Endothelial cell of umbilical vein (primary cell): ENCODE data around the gene PCDH17. TPM values are rescaled to one million over a fixed set of nuclear protein-coding genes. Genes with fewer than 3 reads are reported as not detected.

Source experiments
- BruUV-seq: library from RNA; stranded (reverse); fragments of 400-500 nt; replicated peaks from 2 replicates; lab custom pipeline; 2021; lab: Mats Ljungman, UMichigan
- CTCF ChIA-PET: fragments of 300-600, 350-600 bp; sonication (Branson Sonifier 250); formaldehyde crosslinking; loops from one replicate; lab custom pipeline; 2021; ENCODE audit warnings: antibody characterized with exemption, inconsistent platforms; lab: Charles Lee
- POLR2A ChIA-PET: fragments of 300-600, 350-600 bp; sonication (Branson Sonifier 250); formaldehyde crosslinking; loops from one replicate; lab custom pipeline; 2021; ENCODE audit warnings: antibody characterized with exemption, inconsistent platforms; lab: Charles Lee
- DNase-seq: peaks from one replicate; pipeline ENCODE4 v3.0.0-alpha.2; 2011; ENCODE audit warnings: low read depth, low spot score
- FAIRE-seq: peaks from 2 replicates; lab custom pipeline; 2011; peaks lifted over from hg19 to GRCh38; lab: Jason Lieb, UNC
- H2AFZ ChIP-seq: 2 replicates; pipeline ENCODE4 v1.6.0; 2012; ENCODE audit warnings: low read depth, low read length, control low read depth, inconsistent platforms
- H3K27ac ChIP-seq: 2 replicates; pipeline ENCODE4 v1.5.1; 2011; ENCODE audit warnings: low read depth, mild to moderate bottlenecking, control low read depth, low read length, moderate library complexity; ENCODE audit not compliant: insufficient read depth
- H3K27me3 ChIP-seq, 2 experiments: 2 replicates each; pipeline versions ENCODE4 v1.6.0 to v1.6.1; 2011; ENCODE audit warnings: low read length in 2 of 2, mixed read lengths in 1 of 2; ENCODE audit not compliant: control insufficient read depth in 2 of 2, insufficient read depth in 2 of 2
- H3K36me3 ChIP-seq, 2 experiments: 2 replicates in 1 of 2; 3 replicates in 1 of 2; pipeline ENCODE4 v1.5.1; 2011; ENCODE audit warnings: low read length in 2 of 2, mild to moderate bottlenecking in 1 of 2, moderate library complexity in 1 of 2; ENCODE audit not compliant: control insufficient read depth in 2 of 2, insufficient read depth in 2 of 2; ENCODE audit errors: extremely low read depth in 1 of 2
- H3K4me1 ChIP-seq: 3 replicates; pipeline ENCODE4 v1.5.1; 2011; ENCODE audit warnings: mild to moderate bottlenecking, low read length; ENCODE audit not compliant: control insufficient read depth, insufficient read depth; ENCODE audit errors: extremely low read depth
- H3K4me2 ChIP-seq: 2 replicates; pipeline ENCODE4 v1.6.1; 2011; ENCODE audit warnings: low read length, control low read depth, mixed read lengths; ENCODE audit not compliant: insufficient read depth
- H3K4me3 ChIP-seq, 3 experiments: fragments of 200-600 bp in 1 of 3; sonication (generic), shearing (Covaris generic) in 1 of 3; replicated peaks in 1 of 3; 2 replicates each; pipeline ENCODE4 v1.5.1; 2011 to 2016; ENCODE audit warnings: control low read depth in 3 of 3, low read length in 3 of 3, mild to moderate bottlenecking in 2 of 3, inconsistent platforms in 1 of 3, low read depth in 1 of 3, moderate library complexity in 1 of 3; ENCODE audit not compliant: insufficient read depth in 1 of 3
- H3K79me2 ChIP-seq: 2 replicates; pipeline ENCODE4 v1.6.0; 2012; ENCODE audit warnings: low read length, inconsistent platforms; ENCODE audit not compliant: control insufficient read depth, insufficient read depth
- H3K9ac ChIP-seq: replicated peaks from 2 replicates; pipeline ENCODE3; 2011; ENCODE audit warnings: low read length, control low read depth; ENCODE audit not compliant: insufficient read depth; ENCODE audit errors: extremely low read depth
- H3K9me1 ChIP-seq: replicated peaks from 3 replicates; pipeline ENCODE4 v1.6.0; 2011; ENCODE audit warnings: mild to moderate bottlenecking, low read length; ENCODE audit not compliant: control insufficient read depth, insufficient read depth; ENCODE audit errors: extremely low read depth
- H3K9me3 ChIP-seq: replicated peaks from 2 replicates; pipeline ENCODE4 v1.5.1; 2012; ENCODE audit warnings: low read length, inconsistent platforms; ENCODE audit not compliant: control insufficient read depth, insufficient read depth
- H4K20me1 ChIP-seq: replicated peaks from 2 replicates; pipeline ENCODE3; 2011; ENCODE audit warnings: mild to moderate bottlenecking, low read length; ENCODE audit not compliant: control insufficient read depth, insufficient read depth; ENCODE audit errors: extremely low read depth
- EZH2 ChIP-seq: IDR thresholded peaks from 2 replicates; pipeline ENCODE4 v1.6.1; 2012; ENCODE audit warnings: borderline replicate concordance, low read depth, mild to moderate bottlenecking, moderate library complexity, low read length, inconsistent platforms; ENCODE audit not compliant: severe bottlenecking
- FOS ChIP-seq: IDR thresholded peaks from 2 replicates; pipeline ENCODE4 v1.6.1; 2011; ENCODE audit warnings: mild to moderate bottlenecking, low read length, moderate library complexity, borderline replicate concordance; ENCODE audit not compliant: insufficient read depth
- GATA2 ChIP-seq: IDR thresholded peaks from 2 replicates; pipeline ENCODE4 v1.7.0; 2011; ENCODE audit warnings: low read depth, mild to moderate bottlenecking, moderate library complexity, mixed read lengths, low read length; ENCODE audit not compliant: insufficient read length, insufficient read depth
- JUN ChIP-seq: IDR thresholded peaks from 2 replicates; pipeline ENCODE4 v1.6.1; 2011; ENCODE audit warnings: borderline replicate concordance, low read depth; ENCODE audit not compliant: insufficient read length, insufficient read depth
- MYC ChIP-seq: IDR thresholded peaks from one replicate; pipeline ENCODE4 v1.6.1; 2011; ENCODE audit warnings: mild to moderate bottlenecking, low read depth, low read length
- POLR2A ChIP-seq: IDR thresholded peaks from 2 replicates; pipeline ENCODE4 v1.6.1; 2012; ENCODE audit warnings: low read depth, mild to moderate bottlenecking, control low read depth, low read length
- POLR2AphosphoS5 ChIP-seq: IDR thresholded peaks from 2 replicates; pipeline ENCODE4 v1.6.1; 2012; ENCODE audit warnings: low read depth, mild to moderate bottlenecking, control low read depth, low read length, moderate library complexity; ENCODE audit not compliant: insufficient read depth
- dilution Hi-C: fragments of 300-500 bp; cut with MboI; formaldehyde crosslinking; loops from one replicate; pipeline ENCODE4 v1.15.0; 2019; ENCODE audit warnings: low sequenced_read_pairs; ENCODE audit not compliant: extremely low pct_ligation_motif_present
- intact Hi-C: fragments of 100-400 bp; cut with micrococcal nuclease; formaldehyde crosslinking; loops from one replicate; pipeline ENCODE4 v1.10.0; 2022
- polyA plus RNA-seq, 4 experiments: library from polyadenylated mRNA; depleted of rRNA in 3 of 4; stranded (reverse) in 3 of 4; unstranded in 1 of 4; fragments of >200 nt; gene quantifications; 2 replicates each; pipeline versions ENCODE4 v1.2.1 to v1.2.3, GENCODE V29; 2011 to 2012; ENCODE audit warnings: missing spikeins in 1 of 4
- total RNA-seq: library from RNA; stranded (reverse); gene quantifications from 2 replicates; pipeline ENCODE4 v1.2.3, GENCODE V29; 2021
- TF ChIP-seq, protein P1 (sequence below): IDR thresholded peaks from 2 replicates; pipeline ENCODE4 v1.6.1; 2011; ENCODE audit not compliant: insufficient read depth, insufficient read length
- TF ChIP-seq, protein P2 (sequence below), 2 donors: IDR thresholded peaks; 1 replicate in 1 of 2; 2 replicates in 1 of 2; pipeline ENCODE4 v1.5.1; 2011; ENCODE audit warnings: low read length in 2 of 2, mild to moderate bottlenecking in 2 of 2, moderate library complexity in 2 of 2, control low read depth in 1 of 2, inconsistent platforms in 1 of 2, low read depth in 1 of 2; ENCODE audit not compliant: insufficient read depth in 1 of 2; ENCODE audit errors: extremely low read depth in 1 of 2

PCDH17 gene
- total and polyA plus RNA-seq, 2 donors (not counting 3 experiments of a cell fraction or from before 2014, with no cell fraction given), result 2.1 to 4.2 TPM

DNA sequence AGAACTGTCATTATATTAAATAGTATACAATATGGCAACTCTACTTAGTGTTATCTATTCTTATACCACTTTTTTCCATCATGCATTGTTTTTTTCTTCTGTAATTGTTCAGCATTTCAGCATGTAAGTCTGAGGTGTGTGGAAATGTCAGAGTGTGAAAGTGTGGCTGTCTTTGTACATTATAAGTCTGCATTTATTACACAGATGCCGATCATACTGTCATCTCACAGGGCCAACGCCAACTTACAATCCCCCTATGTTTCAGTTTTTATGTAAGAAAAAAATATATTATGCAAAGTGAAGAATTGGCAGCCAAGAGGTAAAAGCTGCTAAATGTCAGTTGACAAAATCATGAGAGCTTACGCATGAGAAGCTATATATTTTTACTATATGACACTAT lies 42.9 kb upstream of the PCDH17 start:
- Histone ChIP-seq H3K27me3 (no peaks in the 10 kb centered on the region), H3K27ac (no peak overlapping the region), H3K4me2 (no peak overlapping the region), H3K9me1 (no peaks in the 10 kb centered on the region), H3K36me3 (no peaks in the 10 kb centered on the region), H4K20me1 (no peaks in the 10 kb centered on the region), H3K9me3 (no peaks in the 10 kb centered on the region), H2AFZ (no peak overlapping the region), H3K9ac (no peak overlapping the region), H3K79me2 (no peaks in the 10 kb centered on the region), H3K4me1 (no peaks in the 10 kb centered on the region), H3K4me3 (no peak overlapping the region)
- no TSS peak for BruUV-seq
- ChIA-PET CTCF (no interaction called here), POLR2A (no interaction called here)
- no peak for FAIRE-seq
- TF ChIP-seq GATA2 (no peak), FOS (no peak), POLR2A (no peak), MYC (no peak), JUN (no peak)
- dilution Hi-C loops (no loop called here), intact Hi-C loops (no loop called here)
- no peak for DNase-seq

DNA sequence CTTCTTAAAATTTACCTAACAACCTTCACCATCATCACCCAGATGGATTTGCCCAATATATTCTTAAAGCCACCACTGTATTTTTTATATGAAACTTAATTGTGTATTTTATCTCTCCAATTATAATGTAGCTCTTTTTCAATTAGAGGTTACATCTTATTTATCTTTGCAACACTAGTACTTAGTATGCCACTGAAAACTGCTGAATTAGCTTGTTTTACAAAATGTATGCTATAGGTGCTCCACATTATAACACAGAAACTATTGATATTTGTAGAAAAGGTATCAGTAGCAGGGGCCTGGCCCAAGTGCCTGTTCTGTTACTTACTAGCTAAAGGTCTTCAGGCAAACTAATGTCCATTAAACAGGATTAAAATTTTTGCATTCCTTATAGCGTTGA lies 35.8 kb upstream of the PCDH17 start:
- no peaks in the 10 kb centered on the region for H3K4me1 ChIP-seq
- no peak for FAIRE-seq
- no peaks in the 10 kb centered on the region for H3K9me3 ChIP-seq

More for the DNA sequence above, 35.8 kb upstream of the PCDH17 start:
- no peak overlapping the region for H3K27ac ChIP-seq
- no peaks in the 10 kb centered on the region for H4K20me1 ChIP-seq
- dilution Hi-C loops, result no loop called here
- CTCF ChIA-PET, result no interaction called here
- no peak overlapping the region for H3K4me3 ChIP-seq
- no peaks in the 10 kb centered on the region for H3K9me1 ChIP-seq
- no TSS peak for BruUV-seq
- H3K36me3 ChIP-seq, result no peaks in the 10 kb centered on the region
- no peak overlapping the region for H3K4me2 ChIP-seq
- no peak overlapping the region for H3K9ac ChIP-seq
- POLR2A ChIA-PET, result no interaction called here
- DNase-seq, result no peak
- H2AFZ ChIP-seq, result no peak overlapping the region
- intact Hi-C loops, result no loop called here
- no peaks in the 10 kb centered on the region for H3K27me3 ChIP-seq
- no peaks in the 10 kb centered on the region for H3K79me2 ChIP-seq
- no peak for TF ChIP-seq GATA2
- no peak for TF ChIP-seq FOS
- TF ChIP-seq, protein P1, sequence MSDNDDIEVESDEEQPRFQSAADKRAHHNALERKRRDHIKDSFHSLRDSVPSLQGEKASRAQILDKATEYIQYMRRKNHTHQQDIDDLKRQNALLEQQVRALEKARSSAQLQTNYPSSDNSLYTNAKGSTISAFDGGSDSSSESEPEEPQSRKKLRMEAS, result no peak
- TF ChIP-seq EZH2, result no peak
- no peak for TF ChIP-seq MYC
- TF ChIP-seq, protein P2, sequence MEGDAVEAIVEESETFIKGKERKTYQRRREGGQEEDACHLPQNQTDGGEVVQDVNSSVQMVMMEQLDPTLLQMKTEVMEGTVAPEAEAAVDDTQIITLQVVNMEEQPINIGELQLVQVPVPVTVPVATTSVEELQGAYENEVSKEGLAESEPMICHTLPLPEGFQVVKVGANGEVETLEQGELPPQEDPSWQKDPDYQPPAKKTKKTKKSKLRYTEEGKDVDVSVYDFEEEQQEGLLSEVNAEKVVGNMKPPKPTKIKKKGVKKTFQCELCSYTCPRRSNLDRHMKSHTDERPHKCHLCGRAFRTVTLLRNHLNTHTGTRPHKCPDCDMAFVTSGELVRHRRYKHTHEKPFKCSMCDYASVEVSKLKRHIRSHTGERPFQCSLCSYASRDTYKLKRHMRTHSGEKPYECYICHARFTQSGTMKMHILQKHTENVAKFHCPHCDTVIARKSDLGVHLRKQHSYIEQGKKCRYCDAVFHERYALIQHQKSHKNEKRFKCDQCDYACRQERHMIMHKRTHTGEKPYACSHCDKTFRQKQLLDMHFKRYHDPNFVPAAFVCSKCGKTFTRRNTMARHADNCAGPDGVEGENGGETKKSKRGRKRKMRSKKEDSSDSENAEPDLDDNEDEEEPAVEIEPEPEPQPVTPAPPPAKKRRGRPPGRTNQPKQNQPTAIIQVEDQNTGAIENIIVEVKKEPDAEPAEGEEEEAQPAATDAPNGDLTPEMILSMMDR (IDR thresholded peaks at IDR 0.05; ENCODE audit: extremely low read depth in 1 of 2, insufficient read depth in 1 of 2, low read depth in 1 of 2, low read length in 2 of 2), result no peak
- no peak for TF ChIP-seq POLR2AphosphoS5
- no peak for TF ChIP-seq POLR2A
